VCaP (cell line): ENCODE data around the gene DDAH1.

ENCODE experiments used
- H3K27ac ChIP-seq: fragments of 450-650 bp; 2 replicates; pipeline ENCODE4 v1.5.1; 2017
- TF ChIP-seq, protein P1 (sequence below): fragments of 450-650 bp; conservative IDR thresholded peaks from 2 replicates; pipeline ENCODE4 v1.5.1; 2017; ENCODE audit warnings: mild to moderate bottlenecking, moderate library complexity

The DDAH1 gene

DNA sequence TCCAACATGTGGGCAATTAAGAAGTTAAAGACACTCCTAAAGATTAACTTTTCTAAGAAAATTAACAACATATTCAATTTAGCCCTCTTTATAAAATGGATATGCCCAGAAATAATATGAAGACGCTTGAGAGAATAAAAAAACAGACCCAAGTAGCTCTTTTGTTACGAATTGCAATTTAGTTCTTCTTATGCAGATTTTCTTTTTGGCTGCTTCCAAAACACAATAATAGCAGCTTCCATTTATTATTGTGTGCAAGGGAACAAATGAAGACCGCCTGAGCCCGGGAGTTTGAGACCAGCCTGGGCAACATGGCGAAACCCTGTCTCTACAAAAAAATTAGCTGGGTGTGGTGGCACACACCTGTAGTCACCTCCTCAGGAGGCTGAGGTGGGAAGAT is 138.1 kb downstream of the DDAH1 start:
- H3K27ac ChIP-seq = no peak overlapping the region
- TF ChIP-seq, protein P1, sequence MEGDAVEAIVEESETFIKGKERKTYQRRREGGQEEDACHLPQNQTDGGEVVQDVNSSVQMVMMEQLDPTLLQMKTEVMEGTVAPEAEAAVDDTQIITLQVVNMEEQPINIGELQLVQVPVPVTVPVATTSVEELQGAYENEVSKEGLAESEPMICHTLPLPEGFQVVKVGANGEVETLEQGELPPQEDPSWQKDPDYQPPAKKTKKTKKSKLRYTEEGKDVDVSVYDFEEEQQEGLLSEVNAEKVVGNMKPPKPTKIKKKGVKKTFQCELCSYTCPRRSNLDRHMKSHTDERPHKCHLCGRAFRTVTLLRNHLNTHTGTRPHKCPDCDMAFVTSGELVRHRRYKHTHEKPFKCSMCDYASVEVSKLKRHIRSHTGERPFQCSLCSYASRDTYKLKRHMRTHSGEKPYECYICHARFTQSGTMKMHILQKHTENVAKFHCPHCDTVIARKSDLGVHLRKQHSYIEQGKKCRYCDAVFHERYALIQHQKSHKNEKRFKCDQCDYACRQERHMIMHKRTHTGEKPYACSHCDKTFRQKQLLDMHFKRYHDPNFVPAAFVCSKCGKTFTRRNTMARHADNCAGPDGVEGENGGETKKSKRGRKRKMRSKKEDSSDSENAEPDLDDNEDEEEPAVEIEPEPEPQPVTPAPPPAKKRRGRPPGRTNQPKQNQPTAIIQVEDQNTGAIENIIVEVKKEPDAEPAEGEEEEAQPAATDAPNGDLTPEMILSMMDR = no peak

DNA sequence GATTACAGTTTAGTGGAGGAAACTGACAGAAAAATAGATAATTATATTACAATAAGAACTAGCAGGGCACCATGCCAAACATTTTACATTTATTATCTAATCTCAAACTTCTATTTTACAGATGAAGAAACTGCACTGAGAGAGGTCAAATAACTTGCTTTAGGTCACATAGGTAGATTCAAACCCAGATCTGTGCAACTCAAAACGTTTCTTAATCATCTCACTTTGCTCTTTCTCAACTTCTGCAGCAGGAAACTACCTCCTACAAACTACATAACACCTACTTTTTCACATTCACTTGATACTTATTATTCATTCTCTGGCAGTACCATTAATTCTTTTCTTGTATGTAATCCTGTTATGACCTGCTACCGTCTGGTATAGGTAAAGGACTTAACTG is 138.6 kb downstream of the DDAH1 start:
- H3K27ac ChIP-seq = no peak overlapping the region
- TF ChIP-seq, protein P1 = no peak

DNA sequence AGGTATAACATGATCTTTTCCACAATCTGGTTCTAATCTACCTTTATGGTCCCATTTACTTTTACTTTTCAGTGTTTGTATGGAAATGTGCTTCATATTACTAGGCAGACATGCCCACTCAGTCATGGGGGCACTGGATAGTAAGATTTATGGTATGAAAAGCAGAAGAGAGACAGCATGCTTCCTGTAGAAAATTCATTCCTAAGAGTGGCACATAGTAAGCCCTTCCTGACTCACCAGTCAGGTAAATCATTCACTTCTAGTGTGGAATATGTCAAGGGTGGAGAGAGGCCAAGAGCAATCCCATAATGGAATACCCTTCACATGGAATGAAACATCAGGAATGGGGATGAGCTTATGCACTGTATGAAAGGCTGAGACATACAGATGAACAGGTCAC is 139.0 kb downstream of the DDAH1 start:
- TF ChIP-seq, protein P1 = no peak
- no peak overlapping the region for H3K27ac ChIP-seq

DNA sequence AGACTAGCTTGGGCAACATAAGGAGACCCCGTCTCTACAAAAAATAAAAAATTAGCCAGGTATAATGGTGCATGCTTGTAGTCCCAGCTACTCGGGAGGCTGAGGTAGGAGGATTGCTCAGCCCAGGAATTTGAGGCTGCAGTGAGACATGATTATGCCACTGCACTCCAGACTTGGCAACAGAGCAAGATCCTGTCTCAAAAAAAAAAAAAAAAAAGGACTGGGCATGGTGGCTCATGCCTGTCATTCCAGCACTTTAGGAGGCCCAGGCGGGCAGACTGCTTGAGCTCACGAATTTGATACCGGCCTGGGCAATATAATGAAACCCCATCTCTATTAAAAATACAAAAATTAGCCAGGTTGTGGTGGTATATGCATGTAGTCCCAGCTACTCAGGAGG is 141.2 kb downstream of the DDAH1 start:
- TF ChIP-seq, protein P1 = no peak
- no peak overlapping the region for H3K27ac ChIP-seq

DNA sequence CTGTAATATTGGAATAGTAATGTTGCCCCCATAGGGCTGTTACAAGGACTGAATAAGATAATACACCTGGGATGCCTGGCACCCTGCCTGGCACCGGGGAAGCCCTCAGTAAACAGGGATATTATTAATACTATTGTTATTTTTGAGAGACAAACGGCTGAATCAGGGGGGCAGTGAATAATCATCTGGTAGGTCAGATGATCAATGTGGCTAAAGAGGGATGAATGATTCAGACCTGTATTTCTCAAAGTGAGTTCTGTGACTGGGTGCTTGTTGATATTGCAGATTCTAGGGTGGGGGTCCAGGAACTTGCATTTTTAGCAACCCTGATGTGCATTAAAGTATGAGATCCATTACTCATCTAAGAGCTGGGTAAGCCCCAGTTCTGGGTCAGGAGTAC is 142.3 kb downstream of the DDAH1 start:
- H3K27ac ChIP-seq = no peak overlapping the region
- TF ChIP-seq, protein P1 = no peak

DNA sequence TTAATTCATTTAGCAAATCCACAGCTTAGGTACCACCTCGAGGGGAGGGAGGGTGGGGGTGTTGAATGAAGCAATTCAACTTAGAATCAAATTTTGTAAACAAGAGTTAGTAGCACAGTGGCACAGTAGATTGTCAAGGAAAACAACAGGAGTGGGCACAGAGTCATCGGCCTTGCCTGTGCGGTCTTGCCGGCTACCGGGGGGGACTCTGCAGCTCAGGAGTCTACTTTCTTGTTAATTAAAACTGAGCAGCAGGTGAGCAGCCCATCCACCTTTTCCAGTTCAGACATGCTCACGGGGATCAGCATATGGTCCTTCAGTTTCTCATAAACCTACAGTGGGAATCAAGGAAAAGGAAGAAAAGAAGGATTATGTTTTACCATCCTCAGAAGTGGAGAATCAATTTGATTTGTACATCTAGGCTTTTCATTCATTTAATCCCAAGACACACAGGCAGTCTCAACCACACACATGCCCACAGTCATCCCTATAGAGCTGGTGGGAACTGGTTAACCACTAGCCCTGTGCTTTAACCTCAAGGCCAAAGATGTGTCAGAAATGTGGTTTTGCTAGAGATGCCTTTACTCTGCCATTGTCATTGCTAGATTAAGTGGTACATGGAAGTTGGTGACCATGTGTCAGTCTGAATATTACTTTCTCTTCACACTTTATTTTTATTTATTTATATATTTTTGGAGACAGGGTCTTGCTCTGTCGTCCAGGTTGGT is 143.6 kb downstream of the DDAH1 start:
- TF ChIP-seq, protein P1 = no peak
- H3K27ac ChIP-seq = no peak overlapping the region

DNA sequence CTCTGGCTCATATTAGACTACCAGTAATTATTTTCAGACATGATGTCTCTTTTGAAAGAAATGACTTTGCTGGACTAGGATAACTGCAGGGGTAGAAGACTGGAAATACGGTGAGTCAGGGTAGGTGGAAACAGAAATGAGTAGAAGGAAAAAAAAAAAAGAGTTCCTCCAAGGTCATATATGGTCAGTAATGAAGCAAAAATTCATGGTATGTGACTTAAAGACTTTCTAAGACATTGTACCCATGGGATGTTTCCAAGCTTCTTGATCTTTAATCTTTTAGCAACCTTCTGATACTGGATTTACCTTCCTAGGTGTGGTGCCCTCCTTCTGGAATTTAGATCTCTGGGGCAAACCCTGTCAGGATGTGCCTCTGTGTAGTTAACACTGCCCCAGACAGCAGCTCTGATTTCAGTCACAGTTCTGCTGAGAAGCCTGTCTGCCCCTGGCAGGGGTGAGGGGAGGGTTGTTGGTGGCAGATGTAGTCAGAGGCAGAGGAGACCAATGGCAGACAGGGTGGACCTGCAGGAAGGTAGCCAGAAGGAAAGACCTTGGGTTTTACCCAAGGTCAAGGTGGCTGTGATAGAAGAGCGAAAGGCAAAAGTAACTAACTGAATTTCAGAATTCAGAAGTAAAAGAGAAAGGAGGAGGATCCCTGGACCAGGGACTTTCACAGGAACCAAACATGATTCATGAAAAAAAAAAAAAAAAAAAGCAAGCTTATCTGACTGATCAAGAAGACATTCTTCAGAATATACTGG is 144.4 kb downstream of the DDAH1 start:
- TF ChIP-seq, protein P1 = no peak
- H3K27ac ChIP-seq = no peak overlapping the region
